HCT116 (cell line): ENCODE results near the gene SAMD13.

Source experiments
- EZH2phosphoT487 ChIP-seq: fragments of 200-600 bp; IDR thresholded peaks from 2 replicates; pipeline ENCODE4 v1.6.1; 2018; ENCODE audit warnings: antibody characterized with exemption, borderline replicate concordance
- TCF7L2 ChIP-seq: IDR thresholded peaks from 2 replicates; pipeline ENCODE4 v1.7.0; 2011; ENCODE audit warnings: borderline replicate concordance, inconsistent platforms; ENCODE audit not compliant: insufficient read depth, insufficient read length; ENCODE audit errors: extremely low read depth
- YY1 ChIP-seq: IDR thresholded peaks from 2 replicates; pipeline ENCODE4 v1.6.1; 2011; ENCODE audit warnings: low read length, low read depth, moderate library complexity, mild to moderate bottlenecking; ENCODE audit not compliant: insufficient replicate concordance; ENCODE audit errors: extremely low read depth

DNA sequence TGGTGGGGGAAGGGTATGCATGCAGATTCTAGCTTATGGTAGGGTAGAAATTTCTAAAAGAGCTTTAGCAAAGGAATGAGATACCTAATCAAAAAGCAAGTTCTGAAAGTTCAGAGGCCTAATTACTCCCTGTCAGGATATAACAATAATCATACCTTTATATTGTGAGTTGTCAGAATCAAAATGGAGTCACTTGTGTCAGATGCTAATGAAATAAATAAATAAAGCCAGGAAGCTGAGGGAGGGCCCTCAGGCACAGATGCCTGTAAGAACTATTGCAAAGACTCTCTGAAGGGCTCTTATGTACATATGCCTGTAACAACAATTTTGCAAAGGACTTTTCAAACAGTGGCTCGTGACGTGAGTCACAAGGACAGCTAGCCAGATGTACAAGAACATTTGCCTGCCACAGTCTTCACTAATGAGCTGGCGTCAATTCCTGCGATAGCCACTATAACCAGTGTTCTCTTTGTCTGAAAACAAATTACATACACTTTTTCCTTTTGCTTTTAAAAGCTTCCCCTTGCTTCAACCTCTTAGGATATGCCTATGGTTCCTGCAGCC is 69.4 kb downstream of the SAMD13 start:
- TF ChIP-seq YY1 (no peak), EZH2phosphoT487 (no peak), TCF7L2 (no peak)
